H1 (cell line): Measurements from ENCODE around the gene LOXL1. TPM values are rescaled to one million over a fixed set of nuclear protein-coding genes. Genes with fewer than 3 reads are reported as not detected.
A peak's percentile ranks its signal among the peaks of the same experiment; 100 is the strongest.

Experiments used
- EGR1 ChIP-seq: IDR thresholded peaks from 2 replicates; pipeline ENCODE4 v1.6.1; 2011; ENCODE audit warnings: low read depth, low read length, borderline replicate concordance
- FOSL1 ChIP-seq: IDR thresholded peaks from 2 replicates; pipeline ENCODE4 v1.6.1; 2011; ENCODE audit warnings: mild to moderate bottlenecking, low read depth, low read length, moderate library complexity; ENCODE audit not compliant: insufficient read depth
- HDAC2 ChIP-seq, 2 experiments: fragments of 300-600 bp in 1 of 2; sonication (generic) in 1 of 2; IDR thresholded peaks; 2 replicates each; pipeline ENCODE4 v1.6.1; 2011 to 2012; ENCODE audit warnings: low read depth in 2 of 2, low read length in 2 of 2, mild to moderate bottlenecking in 2 of 2, moderate library complexity in 2 of 2, borderline replicate concordance in 1 of 2, inconsistent platforms in 1 of 2
- HDAC6 ChIP-seq: IDR thresholded peaks from one replicate; pipeline ENCODE4 v1.7.1; 2012; ENCODE audit warnings: low read depth, mild to moderate bottlenecking, inconsistent platforms, low read length, moderate library complexity
- KDM4A ChIP-seq: IDR thresholded peaks from one replicate; pipeline ENCODE4 v1.7.1; 2012; ENCODE audit warnings: low read depth, mild to moderate bottlenecking, moderate library complexity, low read length, inconsistent platforms; ENCODE audit not compliant: severe bottlenecking
- NANOG ChIP-seq: IDR thresholded peaks from 2 replicates; pipeline ENCODE4 v1.6.1; 2011; ENCODE audit warnings: low read length, low read depth, mild to moderate bottlenecking, inconsistent platforms; ENCODE audit not compliant: insufficient read depth, poor library complexity, severe bottlenecking
- POLR2A ChIP-seq, 2 experiments: IDR thresholded peaks; 1 replicate in 1 of 2; 2 replicates in 1 of 2; pipeline ENCODE4 v1.6.1; 2011; ENCODE audit warnings: low read depth in 2 of 2, low read length in 2 of 2, mild to moderate bottlenecking in 2 of 2; ENCODE audit errors: control extremely low read depth in 1 of 2
- RAD21 ChIP-seq, 2 experiments: IDR thresholded peaks in 1 of 2; conservative IDR thresholded peaks in 1 of 2; 2 replicates each; pipeline ENCODE4 v1.6.1; 2011; ENCODE audit warnings: low read depth in 2 of 2, low read length in 2 of 2, improper control_type of control experiment in 1 of 2, inconsistent platforms in 1 of 2, mild to moderate bottlenecking in 1 of 2, moderate library complexity in 1 of 2
- RFX5 ChIP-seq: IDR thresholded peaks from 2 replicates; pipeline ENCODE4 v1.6.1; 2011; ENCODE audit warnings: low read depth, low read length, improper control_type of control experiment, borderline replicate concordance
- SIN3A ChIP-seq, 2 experiments: IDR thresholded peaks in 1 of 2; conservative IDR thresholded peaks in 1 of 2; 2 replicates each; pipeline ENCODE4 v1.6.1; 2011 to 2012; ENCODE audit warnings: low read length in 2 of 2, improper control_type of control experiment in 1 of 2, low read depth in 1 of 2, mild to moderate bottlenecking in 1 of 2
- SP2 ChIP-seq: IDR thresholded peaks from 2 replicates; pipeline ENCODE4 v1.6.1; 2012; ENCODE audit warnings: mild to moderate bottlenecking, low read length, inconsistent platforms
- polyA plus RNA-seq, 7 experiments: library from polyadenylated mRNA; depleted of rRNA in 3 of 7; stranded (reverse) in 5 of 7; unstranded in 2 of 7; fragments of >200 nt in 5 of 7; fragments of 200-250 nt in 2 of 7; gene quantifications; 1 replicate in 5 of 7; 2 replicates in 1 of 7; 4 replicates in 1 of 7; pipeline versions ENCODE4 v1.2.1 to v1.2.3, GENCODE V29; 2011 to 2013; ENCODE audit warnings: missing spikeins in 2 of 7, mixed read lengths in 2 of 7
- total RNA-seq: library from RNA; stranded (reverse); fragmentation: NEBNext Ultra II Directional; extraction: Animal tissue kit (Norgen Biotek cat#: 25700); gene quantifications from 2 replicates; pipeline ENCODE4 v1.2.1, GENCODE V29; 2021
- TF ChIP-seq, protein P1 (sequence below), 3 experiments: IDR thresholded peaks; 1 replicate in 2 of 3; 2 replicates in 1 of 3; pipeline versions ENCODE4 v1.5.1 to v1.6.1; 2011; ENCODE audit warnings: low read length in 3 of 3, mild to moderate bottlenecking in 3 of 3, inconsistent platforms in 2 of 3, low read depth in 1 of 3, moderate library complexity in 1 of 3; ENCODE audit not compliant: insufficient read depth in 1 of 3; ENCODE audit errors: control extremely low read depth in 1 of 3
- TF ChIP-seq, protein P2 (sequence below): IDR thresholded peaks from 2 replicates; pipeline ENCODE4 v1.6.1; 2012; ENCODE audit warnings: inconsistent platforms
- TF ChIP-seq, protein P3 (sequence below): IDR thresholded peaks from 2 replicates; pipeline ENCODE4 v1.6.1; 2011; ENCODE audit warnings: low read depth, mild to moderate bottlenecking, low read length; ENCODE audit not compliant: insufficient read depth
- TF ChIP-seq, protein P4 (sequence below): IDR thresholded peaks from 2 replicates; pipeline ENCODE4 v1.6.1; 2011; ENCODE audit warnings: low read length, improper control_type of control experiment
- TF ChIP-seq, protein P5 (sequence below): IDR thresholded peaks from 2 replicates; pipeline ENCODE4 v1.6.1; 2012; ENCODE audit warnings: inconsistent platforms

Gene LOXL1
- total and polyA plus RNA-seq, 2 of the 8 experiments (the other 6 are each of a cell fraction or from before 2014, with no cell fraction given): 8.1 to 14.4 TPM

DNA sequence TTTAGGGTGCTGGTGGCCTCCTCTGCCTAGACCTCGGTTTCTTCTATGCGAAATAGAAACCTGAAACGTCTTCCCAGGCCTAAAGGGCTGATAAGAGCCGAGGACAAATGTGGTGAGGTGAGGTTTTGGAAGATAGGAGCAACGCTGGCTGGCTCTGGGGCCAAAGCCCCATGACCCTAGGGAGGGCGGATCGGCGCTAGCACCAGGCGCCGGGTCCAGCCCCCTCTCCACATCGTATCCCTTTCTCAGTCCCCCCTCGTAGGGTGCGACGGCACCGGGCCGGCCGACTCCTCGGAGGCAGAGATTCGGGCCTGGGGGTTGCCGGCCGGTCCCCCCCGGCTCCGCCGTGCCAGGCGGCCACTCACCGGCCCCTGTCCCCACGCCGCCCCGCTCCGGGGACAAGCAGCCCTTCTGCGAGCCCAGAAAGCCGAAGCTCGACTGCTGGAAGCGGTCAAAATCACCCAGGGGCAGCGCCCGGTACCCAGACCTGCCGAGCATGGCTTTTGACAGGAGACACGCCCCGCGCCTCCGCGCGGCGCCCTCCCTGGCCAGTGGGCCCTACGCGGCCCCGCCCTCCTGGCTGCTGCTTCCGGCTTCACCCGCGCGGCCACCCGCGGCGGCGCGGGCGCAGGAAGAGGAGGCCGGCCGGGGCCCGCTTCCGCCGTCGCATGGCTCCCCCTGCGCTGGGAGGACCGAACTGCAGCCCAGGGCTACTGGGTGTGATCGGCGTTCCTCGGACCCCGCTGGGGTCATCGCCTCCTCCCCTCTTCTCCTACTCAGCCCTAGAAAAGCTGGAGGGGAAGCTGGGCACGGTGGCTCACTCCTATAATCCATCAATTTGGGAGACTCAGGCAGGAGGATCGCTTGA lies 65.7 kb downstream of the LOXL1 start, which contains the start of gene STOML1 (continued):
- TF ChIP-seq, protein P1, sequence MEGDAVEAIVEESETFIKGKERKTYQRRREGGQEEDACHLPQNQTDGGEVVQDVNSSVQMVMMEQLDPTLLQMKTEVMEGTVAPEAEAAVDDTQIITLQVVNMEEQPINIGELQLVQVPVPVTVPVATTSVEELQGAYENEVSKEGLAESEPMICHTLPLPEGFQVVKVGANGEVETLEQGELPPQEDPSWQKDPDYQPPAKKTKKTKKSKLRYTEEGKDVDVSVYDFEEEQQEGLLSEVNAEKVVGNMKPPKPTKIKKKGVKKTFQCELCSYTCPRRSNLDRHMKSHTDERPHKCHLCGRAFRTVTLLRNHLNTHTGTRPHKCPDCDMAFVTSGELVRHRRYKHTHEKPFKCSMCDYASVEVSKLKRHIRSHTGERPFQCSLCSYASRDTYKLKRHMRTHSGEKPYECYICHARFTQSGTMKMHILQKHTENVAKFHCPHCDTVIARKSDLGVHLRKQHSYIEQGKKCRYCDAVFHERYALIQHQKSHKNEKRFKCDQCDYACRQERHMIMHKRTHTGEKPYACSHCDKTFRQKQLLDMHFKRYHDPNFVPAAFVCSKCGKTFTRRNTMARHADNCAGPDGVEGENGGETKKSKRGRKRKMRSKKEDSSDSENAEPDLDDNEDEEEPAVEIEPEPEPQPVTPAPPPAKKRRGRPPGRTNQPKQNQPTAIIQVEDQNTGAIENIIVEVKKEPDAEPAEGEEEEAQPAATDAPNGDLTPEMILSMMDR (IDR thresholded peaks at IDR 0.05; ENCODE audit: control extremely low read depth in 1 of 3, insufficient read depth in 1 of 3, low read depth in 1 of 3, low read length in 3 of 3): peak; percentile 87 to 89 (median 89)
- TF ChIP-seq SIN3A (conservative IDR thresholded peaks at IDR 0.05 in 1 of 2, IDR thresholded peaks at IDR 0.05 in 1 of 2; ENCODE audit: low read depth in 1 of 2, low read length in 2 of 2) (peak; percentile 98 to 99), EGR1 (peak; percentile 96), HDAC6 (no peak), KDM4A (peak; percentile 31), RAD21 (IDR thresholded peaks at IDR 0.05 in 1 of 2, conservative IDR thresholded peaks at IDR 0.05 in 1 of 2; ENCODE audit: low read depth in 2 of 2, low read length in 2 of 2) (0 out of 4 replicates have a peak, but pooled peaks of 1 of the 2 experiments have one; percentile 15), SP2 (peak; percentile 83), NANOG (peak; percentile 40), HDAC2 (IDR thresholded peaks at IDR 0.05; ENCODE audit: borderline replicate concordance in 1 of 2, low read depth in 2 of 2, low read length in 2 of 2) (peak; percentile 78 to 94; a peak in 3 of 4 replicates), FOSL1 (no peak), RFX5 (no peak), POLR2A (IDR thresholded peaks at IDR 0.05; ENCODE audit: control extremely low read depth in 1 of 2, low read depth in 2 of 2, low read length in 2 of 2) (peak in 1 of 2 experiments; percentile 30; a peak in 1 of 3 replicates)
- TF ChIP-seq, protein P2, sequence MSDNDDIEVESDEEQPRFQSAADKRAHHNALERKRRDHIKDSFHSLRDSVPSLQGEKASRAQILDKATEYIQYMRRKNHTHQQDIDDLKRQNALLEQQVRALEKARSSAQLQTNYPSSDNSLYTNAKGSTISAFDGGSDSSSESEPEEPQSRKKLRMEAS: peak; percentile 71
- TF ChIP-seq, protein P3, sequence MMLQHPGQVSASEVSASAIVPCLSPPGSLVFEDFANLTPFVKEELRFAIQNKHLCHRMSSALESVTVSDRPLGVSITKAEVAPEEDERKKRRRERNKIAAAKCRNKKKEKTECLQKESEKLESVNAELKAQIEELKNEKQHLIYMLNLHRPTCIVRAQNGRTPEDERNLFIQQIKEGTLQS: no peak
- TF ChIP-seq, protein P4, sequence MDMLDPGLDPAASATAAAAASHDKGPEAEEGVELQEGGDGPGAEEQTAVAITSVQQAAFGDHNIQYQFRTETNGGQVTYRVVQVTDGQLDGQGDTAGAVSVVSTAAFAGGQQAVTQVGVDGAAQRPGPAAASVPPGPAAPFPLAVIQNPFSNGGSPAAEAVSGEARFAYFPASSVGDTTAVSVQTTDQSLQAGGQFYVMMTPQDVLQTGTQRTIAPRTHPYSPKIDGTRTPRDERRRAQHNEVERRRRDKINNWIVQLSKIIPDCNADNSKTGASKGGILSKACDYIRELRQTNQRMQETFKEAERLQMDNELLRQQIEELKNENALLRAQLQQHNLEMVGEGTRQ: no peak
- TF ChIP-seq, protein P5, sequence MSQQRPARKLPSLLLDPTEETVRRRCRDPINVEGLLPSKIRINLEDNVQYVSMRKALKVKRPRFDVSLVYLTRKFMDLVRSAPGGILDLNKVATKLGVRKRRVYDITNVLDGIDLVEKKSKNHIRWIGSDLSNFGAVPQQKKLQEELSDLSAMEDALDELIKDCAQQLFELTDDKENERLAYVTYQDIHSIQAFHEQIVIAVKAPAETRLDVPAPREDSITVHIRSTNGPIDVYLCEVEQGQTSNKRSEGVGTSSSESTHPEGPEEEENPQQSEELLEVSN: no peak
